Measurements from ENCODE around the gene SLC35F3. TPM values are rescaled to one million over a fixed set of nuclear protein-coding genes. Genes with fewer than 3 reads are reported as not detected.
"Not testable (repeated sequence)": the region's sequence is repeated elsewhere in the genome, so short reads cannot be mapped to it uniquely, and the experiment has no call there.

Gene SLC35F3
- total RNA-seq, 1 donor from 2014 or later, result not detected

GRCh38 chr1:234120327-234120944 is 216.0 kb downstream of the SLC35F3 start:
- ATAC-seq (no peak), DNase-seq (ENCODE audit: missing footprints) (no peak)
- intact Hi-C loops (cut with DNase I), result no loop called here

- ATAC-seq; DNase-seq (ENCODE audit: missing footprints); intact Hi-C loops (cut with DNase I): not testable (repeated sequence)
These were observed 217.2 kb downstream of the SLC35F3 start for GRCh38 chr1:234121659-234122058.

- intact Hi-C loops (cut with DNase I); DNase-seq (ENCODE audit: missing footprints); ATAC-seq: not testable (repeated sequence)
These were observed 218.1 kb downstream of the SLC35F3 start for GRCh38 chr1:234122571-234122970.

GRCh38 chr1:234123867-234124266 is 219.4 kb downstream of the SLC35F3 start:
- intact Hi-C loops (cut with DNase I), result no loop called here
- ATAC-seq, result no peak
- DNase-seq (ENCODE audit: missing footprints), result no peak

- DNase-seq (ENCODE audit: missing footprints), result no peak
- ATAC-seq, result no peak
- intact Hi-C loops (cut with DNase I), result no loop called here
These were observed 220.8 kb downstream of the SLC35F3 start for GRCh38 chr1:234125283-234125682.

GRCh38 chr1:234125714-234126113 is 221.2 kb downstream of the SLC35F3 start:
- no peak for DNase-seq (ENCODE audit: missing footprints)
- no peak for ATAC-seq
- intact Hi-C loops (cut with DNase I), result no loop called here

GRCh38 chr1:234127026-234127671 is 222.7 kb downstream of the SLC35F3 start:
- intact Hi-C loops (cut with DNase I), result no loop called here
- DNase-seq (ENCODE audit: missing footprints) (no peak), ATAC-seq (no peak)

GRCh38 chr1:234132795-234133194 is 228.3 kb downstream of the SLC35F3 start:
- intact Hi-C loops (cut with DNase I), result no loop called here
- DNase-seq (ENCODE audit: missing footprints), result no peak
- ATAC-seq, result no peak

GRCh38 chr1:234134878-234135277 is 230.4 kb downstream of the SLC35F3 start:
- DNase-seq (ENCODE audit: missing footprints) (no peak), ATAC-seq (no peak)
- intact Hi-C loops (cut with DNase I), result no loop called here

- no peak for DNase-seq (ENCODE audit: missing footprints)
- ATAC-seq, result no peak
- intact Hi-C loops (cut with DNase I), result no loop called here
These were observed 231.0 kb downstream of the SLC35F3 start for GRCh38 chr1:234135501-234135900.

- intact Hi-C loops (cut with DNase I), result no loop called here
- no peak for ATAC-seq
- DNase-seq (ENCODE audit: missing footprints), result no peak
These were observed 231.6 kb downstream of the SLC35F3 start for GRCh38 chr1:234136073-234136472.

- DNase-seq (ENCODE audit: missing footprints) (no peak), ATAC-seq (no peak)
- intact Hi-C loops (cut with DNase I), result no loop called here
These were observed 235.5 kb downstream of the SLC35F3 start for GRCh38 chr1:234139966-234140365.

GRCh38 chr1:234140388-234140787 is 235.9 kb downstream of the SLC35F3 start:
- ATAC-seq (no peak), DNase-seq (ENCODE audit: missing footprints) (no peak)
- intact Hi-C loops (cut with DNase I), result no loop called here

GRCh38 chr1:234141006-234141405 is 236.5 kb downstream of the SLC35F3 start:
- DNase-seq (ENCODE audit: missing footprints) (no peak), ATAC-seq (no peak)
- intact Hi-C loops (cut with DNase I), result no loop called here

- ATAC-seq (no peak), DNase-seq (ENCODE audit: missing footprints) (no peak)
- intact Hi-C loops (cut with DNase I), result no loop called here
These were observed 239.2 kb downstream of the SLC35F3 start for GRCh38 chr1:234143681-234144080.

- no peak for DNase-seq (ENCODE audit: missing footprints)
- intact Hi-C loops (cut with DNase I), result no loop called here
- ATAC-seq, result no peak
These were observed 240.4 kb downstream of the SLC35F3 start for GRCh38 chr1:234144901-234145300.

GRCh38 chr1:234148350-234148749 is 243.9 kb downstream of the SLC35F3 start:
- intact Hi-C loops (cut with DNase I), result no loop called here
- no peak for DNase-seq (ENCODE audit: missing footprints)
- ATAC-seq, result no peak

GRCh38 chr1:234148816-234149215 is 244.3 kb downstream of the SLC35F3 start:
- intact Hi-C loops (cut with DNase I), result no loop called here
- DNase-seq (ENCODE audit: missing footprints) (no peak), ATAC-seq (no peak)

GRCh38 chr1:234149217-234149616 is 244.7 kb downstream of the SLC35F3 start:
- DNase-seq (ENCODE audit: missing footprints) (no peak), ATAC-seq (no peak)
- intact Hi-C loops (cut with DNase I), result no loop called here

GRCh38 chr1:234150892-234151291 is 246.4 kb downstream of the SLC35F3 start:
- no peak for ATAC-seq

GRCh38 chr1:234152344-234152743 is 247.9 kb downstream of the SLC35F3 start:
- ATAC-seq; intact Hi-C loops (cut with DNase I); DNase-seq (ENCODE audit: missing footprints): not testable (repeated sequence)

More at GRCh38 chr1:234150892-234151291, 246.4 kb downstream of the SLC35F3 start:
- intact Hi-C loops (cut with DNase I), result no loop called here
- no peak for DNase-seq (ENCODE audit: missing footprints)
